SK-N-MC (cell line): Measurements from ENCODE around the gene PCED1A.

Experiments used
- EZH2 ChIP-seq: fragments of 200-600 bp; sonication (generic); IDR thresholded peaks from one replicate; pipeline ENCODE4 v1.6.1; 2017; ENCODE audit warnings: antibody characterized with exemption
- FOXP2 ChIP-seq: optimal IDR thresholded peaks from 2 replicates; pipeline ENCODE3; 2011; ENCODE audit warnings: mild to moderate bottlenecking, moderate library complexity; ENCODE audit not compliant: insufficient read depth; ENCODE audit errors: extremely low read length, control extremely low read depth
- POLR2AphosphoS5 ChIP-seq: IDR thresholded peaks from 2 replicates; pipeline ENCODE4 v1.6.1; 2012; ENCODE audit warnings: mild to moderate bottlenecking, low read depth, low read length, borderline replicate concordance

- no peak for TF ChIP-seq POLR2AphosphoS5
- TF ChIP-seq EZH2 = no peak
- TF ChIP-seq FOXP2 = no peak
Observed at GRCh38 chr20:2838170-2838797, 2.2 kb downstream of the PCED1A start.
